Measurements from ENCODE around the gene RBM34. TPM values are rescaled to one million over a fixed set of nuclear protein-coding genes. Genes with fewer than 3 reads are reported as not detected.

RBM34 gene
- total and polyA plus RNA-seq, 10 of the 15 experiments (the other 5 are each of a cell fraction or from before 2014, with no cell fraction given), result 46.4 to 132 (median 109) TPM

- no peak for TF ChIP-seq SMARCA5 (IDR thresholded peaks at IDR 0.05)
- no peak for TF ChIP-seq TARDBP (IDR thresholded peaks at IDR 0.05; ENCODE audit: borderline replicate concordance)
- TF ChIP-seq RFX5 (IDR thresholded peaks at IDR 0.05; ENCODE audit: low read depth, low read length), result no peak
- no peak for TF ChIP-seq EED (IDR thresholded peaks at IDR 0.05; ENCODE audit: low read depth)
- TF ChIP-seq TCF7 (IDR thresholded peaks at IDR 0.05; ENCODE audit: borderline replicate concordance), result no peak
- TF ChIP-seq CREB1 (IDR thresholded peaks at IDR 0.05; ENCODE audit: low read depth), result no peak
- TF ChIP-seq STAT1 (conservative IDR thresholded peaks at IDR 0.05), result no peak
- no peak for TF ChIP-seq FOXM1 (IDR thresholded peaks at IDR 0.05; ENCODE audit: low read depth, low read length)
- TF ChIP-seq ZNF384 (IDR thresholded peaks at IDR 0.05; ENCODE audit: borderline replicate concordance, low read depth, low read length), result no peak
- TF ChIP-seq BMI1 (IDR thresholded peaks at IDR 0.05; ENCODE audit: borderline replicate concordance), result no peak
- TF ChIP-seq SMAD5 (IDR thresholded peaks at IDR 0.05; ENCODE audit: low read depth), result no peak
- DNase-seq (ENCODE audit: low read depth, low spot score) (no peak), ATAC-seq (no peak), FAIRE-seq (no peak)
- H3K4me1 ChIP-seq (ENCODE audit: control insufficient read depth, insufficient read depth, low read length), result 0 out of 2 replicates have a peak, but pooled peaks cover 3% of the 10 kb centered on the region
- no peaks in the 10 kb centered on the region for H3K27me3 ChIP-seq (replicated peaks in 1 of 2; ENCODE audit: control insufficient read depth in 2 of 2, insufficient read depth in 2 of 2, low read length in 1 of 2)
- in situ Hi-C loops (cut with MboI) (no loop called here), intact Hi-C loops (cut with micrococcal nuclease; ENCODE audit: unreplicated experiment) (no loop called here)
- no peak overlapping the region for H2AFZ ChIP-seq (ENCODE audit: control insufficient read depth, low read depth, low read length)
- H3K4me2 ChIP-seq (ENCODE audit: control insufficient read depth, insufficient read depth), result no peak overlapping the region
- no TSS peak for BruUV-seq (replicated peaks)
- ChIA-PET RAD21 (ENCODE audit: unreplicated experiment) (no interaction called here), POLR2A (no interaction called here), CTCF (interaction anchor here (1.5 kb wide), 1 partner anchor 38 kb away, joined by 4 read pairs; no protein-coding TSS in a partner anchor), SMC1A (ENCODE audit: uncharacterized antibody, unreplicated experiment) (interaction anchor here (0.6 to 2.7 kb wide), 2 partner anchors 10 to 39 kb away, joined by 3 to 9 read pairs; no protein-coding TSS in a partner anchor)
- H3K9me3 ChIP-seq (replicated peaks; ENCODE audit: control insufficient read depth, insufficient read depth, low read length), result no peaks in the 10 kb centered on the region
- no peaks in the 10 kb centered on the region for H4K20me1 ChIP-seq (ENCODE audit: control insufficient read depth, insufficient read depth)
- 89% methylated on average over 6 of the region's 6 CpGs for WGBS (ENCODE audit: insufficient coverage, insufficient replicate concordance, low lambda C conversion rate, missing lambda C conversion rate)
- peaks cover 21% of the 10 kb centered on the region for H3K79me2 ChIP-seq (ENCODE audit: control insufficient read depth, insufficient read depth, low read length)
- no peak overlapping the region for H3K4me3 ChIP-seq
- H3K27ac ChIP-seq (ENCODE audit: control insufficient read depth, insufficient read depth), result no peak overlapping the region
- peaks cover 13 to 20% of the 10 kb centered on the region in 2 experiments for H3K36me3 ChIP-seq (ENCODE audit: control insufficient read depth in 2 of 2, insufficient read depth in 2 of 2, low read length in 1 of 2)
- no peak overlapping the region for H3K9ac ChIP-seq (ENCODE audit: control insufficient read depth, insufficient read depth, low read length)
Observed at GRCh38 chr1:235131961-235132360, 29.1 kb downstream of the RBM34 start.

Data from GM12878 (cell line).